HepG2 (cell line): ENCODE results near the gene HNRNPA0. TPM values are rescaled to one million over a fixed set of nuclear protein-coding genes. Genes with fewer than 3 reads are reported as not detected.

Source experiments
- ATAC-seq: fragments of 200-7000 bp; cut with Tn5 transposase; 3 replicates; pipeline ENCODE4 v1.9.1; 2020; ENCODE audit warnings: mild to moderate bottlenecking, moderate library complexity
- BruUV-seq: library from RNA; stranded (reverse); fragments of 400-500 nt; replicated peaks from 2 replicates; lab custom pipeline; 2021; lab: Mats Ljungman, UMichigan
- CTCF ChIA-PET: fragments of 300-600 bp; formaldehyde crosslinking; extraction: SDS; loops from one replicate; lab custom pipeline; 2021; ENCODE audit warnings: low total read pairs, inconsistent platforms, low intra/inter-chr PET ratio; lab: Yijun Ruan, JAX
- POLR2A ChIA-PET: fragments of 350-600 bp; sonication (Branson Sonifier 250); formaldehyde crosslinking; loops from one replicate; lab custom pipeline; 2020; ENCODE audit warnings: antibody characterized with exemption, inconsistent platforms; lab: Yijun Ruan, JAX
- DNase-seq: peaks from one replicate; pipeline ENCODE4 v3.0.0-alpha.2; 2015; ENCODE audit warnings: low spot score
- FAIRE-seq: peaks from 3 replicates; lab custom pipeline; 2011; peaks lifted over from hg19 to GRCh38; lab: Jason Lieb, UNC
- H2AFZ ChIP-seq: one replicate; pipeline ENCODE4 v1.6.1; 2011; ENCODE audit warnings: low read length, inconsistent platforms
- H3K27ac ChIP-seq: fragments of 300-600 bp; 3 replicates; pipeline ENCODE4 v1.8.0; 2011; ENCODE audit warnings: mixed run types, mild to moderate bottlenecking, mixed read lengths, low read length, inconsistent platforms; ENCODE audit not compliant: insufficient read depth; ENCODE audit errors: extremely low read length
- H3K27me3 ChIP-seq, 2 experiments: fragments of 200-600 bp in 1 of 2; 2 replicates in 1 of 2; 3 replicates in 1 of 2; pipeline versions ENCODE4 v1.6.0 to v1.8.0; 2011; ENCODE audit warnings: low read length in 2 of 2, mild to moderate bottlenecking in 2 of 2, moderate library complexity in 2 of 2, inconsistent platforms in 1 of 2; ENCODE audit not compliant: insufficient read depth in 2 of 2, control insufficient read depth in 1 of 2
- H3K36me3 ChIP-seq, 2 experiments: fragments of 200-600 bp in 1 of 2; replicated peaks in 1 of 2; 2 replicates in 1 of 2; 3 replicates in 1 of 2; pipeline versions ENCODE4 v1.5.1 to v1.8.0; 2011; ENCODE audit warnings: low read length in 2 of 2, inconsistent platforms in 1 of 2; ENCODE audit not compliant: insufficient read depth in 2 of 2, control insufficient read depth in 1 of 2
- H3K4me1 ChIP-seq: 2 replicates; pipeline ENCODE4 v1.5.1; 2012; ENCODE audit warnings: low read length, inconsistent platforms; ENCODE audit not compliant: insufficient read depth
- H3K4me2 ChIP-seq: 2 replicates; pipeline ENCODE4 v1.6.0; 2011; ENCODE audit warnings: low read depth, low read length, inconsistent platforms
- H3K4me3 ChIP-seq, 3 experiments: fragments of 200-600 bp in 1 of 3; sonication (generic), shearing (Covaris generic) in 1 of 3; replicated peaks in 1 of 3; 2 replicates each; pipeline ENCODE4 v1.5.1; 2011 to 2016; ENCODE audit warnings: low read length in 3 of 3, inconsistent platforms in 2 of 3, low read depth in 2 of 3, mild to moderate bottlenecking in 2 of 3, control low read depth in 1 of 3, mixed read lengths in 1 of 3; ENCODE audit not compliant: insufficient read depth in 1 of 3
- H3K79me2 ChIP-seq: one replicate; pipeline ENCODE4 v1.6.1; 2011; ENCODE audit warnings: low read length, inconsistent platforms; ENCODE audit not compliant: insufficient read depth
- H3K9ac ChIP-seq: 2 replicates; pipeline ENCODE4 v1.6.0; 2011; ENCODE audit warnings: mild to moderate bottlenecking, low read depth, low read length, inconsistent platforms; ENCODE audit not compliant: insufficient read depth
- H3K9me3 ChIP-seq: 2 replicates; pipeline ENCODE4 v1.5.1; 2012; ENCODE audit warnings: mild to moderate bottlenecking, low read length
- H4K20me1 ChIP-seq: 2 replicates; pipeline ENCODE4 v1.6.0; 2011; ENCODE audit warnings: inconsistent platforms, mild to moderate bottlenecking, low read length, moderate library complexity; ENCODE audit not compliant: insufficient read depth
- ARID5B ChIP-seq: IDR thresholded peaks from 2 replicates; pipeline ENCODE4 v1.4.0; 2020; ENCODE audit warnings: mild to moderate bottlenecking, missing genetic modification reagents
- HINFP ChIP-seq: sonication (generic); formaldehyde crosslinking; IDR thresholded peaks from 2 replicates; pipeline ENCODE4 v1.4.0; 2020; ENCODE audit warnings: low read depth, mild to moderate bottlenecking, missing genetic modification reagents
- HNRNPH1 ChIP-seq: fragments of 200-400 bp; formaldehyde crosslinking; optimal IDR thresholded peaks from 2 replicates; pipeline ENCODE3; 2017; ENCODE audit warnings: mild to moderate bottlenecking, low read depth, low read length
- MAZ ChIP-seq, 2 experiments: sonication (generic) in 1 of 2; formaldehyde crosslinking in 1 of 2; IDR thresholded peaks; 2 replicates each; pipeline versions ENCODE4 v1.5.0 to v1.6.1; 2012 to 2020; ENCODE audit warnings: low read depth in 2 of 2, mild to moderate bottlenecking in 2 of 2, borderline replicate concordance in 1 of 2, improper control_type of control experiment in 1 of 2, low read length in 1 of 2, missing genetic modification reagents in 1 of 2, moderate library complexity in 1 of 2
- MIXL1 ChIP-seq: IDR thresholded peaks from 2 replicates; pipeline ENCODE4 v1.6.1; 2016
- NCOR1 ChIP-seq: fragments of 200-600 bp; sonication (generic); IDR thresholded peaks from 2 replicates; pipeline ENCODE4 v1.7.0; 2017; ENCODE audit warnings: antibody characterized with exemption, low read length, borderline replicate concordance
- POLR2AphosphoS2 ChIP-seq: IDR thresholded peaks from 2 replicates; pipeline ENCODE4 v1.6.1; 2011; ENCODE audit warnings: low read depth, low read length, improper control_type of control experiment
- PPARG ChIP-seq: conservative IDR thresholded peaks from 2 replicates; pipeline ENCODE4 v1.6.1; 2016; ENCODE audit warnings: missing biosample characterization, missing genetic modification reagents
- RBM39 ChIP-seq: fragments of 200-400 bp; formaldehyde crosslinking; IDR thresholded peaks from one replicate; pipeline ENCODE4 v1.6.1; 2018; ENCODE audit warnings: antibody characterized with exemption, mild to moderate bottlenecking, low read depth, low read length; ENCODE audit not compliant: poor library complexity, severe bottlenecking
- RELA ChIP-seq: sonication (generic); formaldehyde crosslinking; IDR thresholded peaks from 2 replicates; pipeline ENCODE4 v1.4.0; 2020; ENCODE audit warnings: missing genetic modification reagents
- SATB2 ChIP-seq: sonication (generic); formaldehyde crosslinking; IDR thresholded peaks from 2 replicates; pipeline ENCODE4 v1.5.0; 2020; ENCODE audit warnings: missing genetic modification reagents
- SMAD3 ChIP-seq: sonication (generic); formaldehyde crosslinking; IDR thresholded peaks from 2 replicates; pipeline ENCODE4 v1.4.0; 2020; ENCODE audit warnings: missing genetic modification reagents
- SOX6 ChIP-seq, 2 experiments: fragments of 450-650 bp in 1 of 2; sonication (generic) in 1 of 2; formaldehyde crosslinking in 1 of 2; IDR thresholded peaks; 2 replicates each; pipeline versions ENCODE4 v1.4.0 to v1.6.1; 2017 to 2020; ENCODE audit warnings: antibody characterized with exemption in 1 of 2, mild to moderate bottlenecking in 1 of 2, missing genetic modification reagents in 1 of 2
- SPEN ChIP-seq: sonication (generic); formaldehyde crosslinking; IDR thresholded peaks from 2 replicates; pipeline ENCODE4 v1.5.1; 2020; ENCODE audit warnings: low read depth, mild to moderate bottlenecking, missing genetic modification reagents
- YEATS4 ChIP-seq: sonication (generic); formaldehyde crosslinking; IDR thresholded peaks from 2 replicates; pipeline ENCODE4 v1.4.0; 2020; ENCODE audit warnings: missing genetic modification reagents, borderline replicate concordance
- ZBTB7A ChIP-seq: sonication (generic); formaldehyde crosslinking; IDR thresholded peaks from 2 replicates; pipeline ENCODE4 v1.8.0; 2022; ENCODE audit warnings: mild to moderate bottlenecking, missing genetic modification reagents
- ZNF615 ChIP-seq: sonication (generic); formaldehyde crosslinking; IDR thresholded peaks from 2 replicates; pipeline ENCODE4 v1.5.0; 2020; ENCODE audit warnings: mild to moderate bottlenecking, missing genetic modification reagents, borderline replicate concordance
- ZNF746 ChIP-seq: sonication (generic); formaldehyde crosslinking; IDR thresholded peaks from 2 replicates; pipeline ENCODE4 v1.8.0; 2022; ENCODE audit warnings: mild to moderate bottlenecking, missing genetic modification reagents
- ZZZ3 ChIP-seq: sonication (generic); formaldehyde crosslinking; IDR thresholded peaks from 2 replicates; pipeline ENCODE4 v1.4.0; 2020; ENCODE audit warnings: missing genetic modification reagents, mild to moderate bottlenecking, borderline replicate concordance
- WGBS: methylation state at CpG from one replicate; pipeline ENCODE4 v1.1.6; 2017; ENCODE audit warnings: low lambda C conversion rate; 5-methylcytosine and 5-hydroxymethylcytosine counted together
- in situ Hi-C: cut with HindIII; loops from 2 replicates; pipeline ENCODE4 v1.10.0; 2017; ENCODE audit warnings: low pct_unique_long_range_greater_than_20kb; ENCODE audit not compliant: extremely low pct_ligation_motif_present
- intact Hi-C: fragments of 100-400 bp; cut with micrococcal nuclease; formaldehyde crosslinking; loops from one replicate; pipeline ENCODE4 v1.10.0; 2022; ENCODE audit not compliant: unreplicated experiment
- polyA plus RNA-seq, 8 experiments: library from polyadenylated mRNA; depleted of rRNA in 3 of 8; stranded (reverse) in 7 of 8; unstranded in 1 of 8; fragments of >200 nt; fragmentation: Illumina TruSeq in 4 of 8; extraction: Trizol in 4 of 8; gene quantifications; 2 replicates each; pipeline versions ENCODE4 v1.2.1 to v1.2.3, GENCODE V29; 2011 to 2016; ENCODE audit warnings: low read depth in 4 of 8, missing spikeins in 1 of 8, mixed read lengths in 1 of 8; ENCODE audit not compliant: insufficient read depth in 1 of 8
- total RNA-seq, 5 experiments: library from RNA; depleted of rRNA; stranded (reverse); fragments of >200 nt; fragmentation: Illumina TruSeq; extraction: Trizol; gene quantifications; 2 replicates each; pipeline ENCODE4 v1.2.3, GENCODE V29; 2016; ENCODE audit warnings: low read depth in 1 of 5

HNRNPA0 gene
- total and polyA plus RNA-seq, 2 of the 13 experiments (the other 11 are each of a cell fraction or from before 2014, with no cell fraction given) = 9.0 to 12.9 TPM

- TF ChIP-seq ZBTB7A (CRISPR knock-in tag) (no peak), PPARG (CRISPR knock-in tag) (no peak), ZZZ3 (CRISPR knock-in tag) (no peak), RELA (no peak), HINFP (CRISPR knock-in tag) (no peak), SATB2 (CRISPR knock-in tag) (no peak), RBM39 (no peak)
Measured at GRCh38 chr5:137703565-137703964, 50.6 kb downstream of the HNRNPA0 start (continued).

- no peaks in the 10 kb centered on the region for H3K9me3 ChIP-seq
- H3K9ac ChIP-seq = no peak overlapping the region
- ATAC-seq (no peak), DNase-seq (no peak), FAIRE-seq (no peak)
- H3K4me3 ChIP-seq = no peak overlapping the region
- BruUV-seq = no TSS peak
- H3K4me1 ChIP-seq = no peaks in the 10 kb centered on the region
- H3K4me2 ChIP-seq = no peak overlapping the region
- no peaks in the 10 kb centered on the region for H3K79me2 ChIP-seq
- intact Hi-C loops = no loop called here
- H4K20me1 ChIP-seq = no peaks in the 10 kb centered on the region
- H3K27ac ChIP-seq = no peak overlapping the region
- H3K27me3 ChIP-seq = peaks cover 1 to 8% of the 10 kb centered on the region in 2 experiments; a peak in 2 of 5 replicates
- H2AFZ ChIP-seq = no peak overlapping the region
- in situ Hi-C loops = no loop called here
- no peaks in the 10 kb centered on the region for H3K36me3 ChIP-seq
- WGBS = 38% methylated on average over 3 of the region's 3 CpGs
- ChIA-PET CTCF (no interaction called here), POLR2A (no interaction called here)
- TF ChIP-seq SPEN (CRISPR knock-in tag) (no peak), ARID5B (CRISPR knock-in tag) (no peak), SOX6 (IDR thresholded peaks at IDR 0.05) (no peak), SOX6 (CRISPR knock-in tag; IDR thresholded peaks at IDR 0.05) (no peak), ZNF746 (CRISPR knock-in tag) (no peak), POLR2AphosphoS2 (no peak), MIXL1 (no peak), YEATS4 (CRISPR knock-in tag) (no peak), HNRNPH1 (no peak), NCOR1 (no peak), MAZ (IDR thresholded peaks at IDR 0.05; ENCODE audit: borderline replicate concordance, low read depth, low read length) (no peak), MAZ (CRISPR knock-in tag; IDR thresholded peaks at IDR 0.05; ENCODE audit: low read depth) (no peak), ZNF615 (CRISPR knock-in tag) (no peak), SMAD3 (no peak)
Measured at GRCh38 chr5:137700282-137700680, 53.9 kb downstream of the HNRNPA0 start.
